Right renal pelvis (tissue), 4 donors: Measurements from ENCODE around the gene USHBP1. TPM values are rescaled to one million over a fixed set of nuclear protein-coding genes. Genes with fewer than 3 reads are reported as not detected.
A peak's percentile ranks its signal among the peaks of the same experiment; 100 is the strongest.

Source experiments
- DNase-seq, 4 donors: peaks; one replicate each; pipeline ENCODE4 v3.0.0-alpha.2; 2013; ENCODE audit warnings: low read depth in 4 of 4, low spot score in 3 of 4, missing footprints in 1 of 4
- polyA plus RNA-seq, 4 donors: library from polyadenylated mRNA; unstranded; fragments of 120-200 nt; gene quantifications; one replicate each; pipeline ENCODE4 v1.2.1, GENCODE V29; 2013; ENCODE audit not compliant: insufficient read length in 4 of 4

USHBP1 gene
- polyA plus RNA-seq, 4 donors = 5.6 to 7.3 (median 6.3) TPM

GRCh38 chr19:17215127-17215971, 49.2 kb downstream of the USHBP1 start, which contains the start of gene USE1:
TSS of gene USE1 (plus strand) at chr19:17215357. CDS start at chr19:17215406, 49 bp downstream.
- peak; percentile 86 to 91 (median 88) for DNase-seq

- no peak for DNase-seq
Measured at GRCh38 chr19:17214508-17215126, 49.9 kb downstream of the USHBP1 start.

- DNase-seq = no peak
Measured at GRCh38 chr19:17213334-17213733, 51.2 kb downstream of the USHBP1 start.

GRCh38 chr19:17211547-17212446, 52.7 kb downstream of the USHBP1 start:
- DNase-seq = no peak

GRCh38 chr19:17210296-17210695, 54.2 kb downstream of the USHBP1 start:
- no peak for DNase-seq

GRCh38 chr19:17209126-17210036, 55.2 kb downstream of the USHBP1 start:
- no peak for DNase-seq

GRCh38 chr19:17206736-17207581, 57.6 kb downstream of the USHBP1 start:
- no peak for DNase-seq

GRCh38 chr19:17205237-17206140, 59.1 kb downstream of the USHBP1 start:
- no peak for DNase-seq

- DNase-seq = no peak
Measured at GRCh38 chr19:17202713-17203112, 61.8 kb downstream of the USHBP1 start.

- DNase-seq = no peak
Measured at GRCh38 chr19:17202249-17202648, 62.3 kb downstream of the USHBP1 start.

- no peak for DNase-seq
Measured at GRCh38 chr19:17200408-17201079, 64.0 kb downstream of the USHBP1 start.

Other genes starting within 250 kb of the USHBP1 start
- gene CPAMD8, start 237.9 kb downstream of the USHBP1 start, polyA plus RNA-seq = 10 to 100 TPM; 35.9 to 50.0 (median 41.7) TPM
- 10 to 100 TPM; 11.9 to 14.1 (median 12.4) TPM for gene HAUS8, start 189.3 kb downstream of the USHBP1 start, polyA plus RNA-seq
- 10 to 100 TPM; 40.6 to 51.6 (median 48.8) TPM for gene MYO9B, start 189.0 kb downstream of the USHBP1 start, polyA plus RNA-seq
- gene USE1, start 49.4 kb downstream of the USHBP1 start, polyA plus RNA-seq = 10 to 100 TPM; 26.5 to 30.6 (median 29.7) TPM
- gene OCEL1, start 38.5 kb downstream of the USHBP1 start, polyA plus RNA-seq = 10 to 100 TPM; 19.5 to 27.8 (median 23.6) TPM
- gene NR2F6, start 18.8 kb downstream of the USHBP1 start, polyA plus RNA-seq = 10 to 100 TPM; 38.8 to 59.8 (median 40.6) TPM
- 100 to 1,000 TPM in 2 of 4 donors, 10 to 100 TPM in 2; 93.4 to 109 (median 99.6) TPM for gene BABAM1, start 2.7 kb upstream of the USHBP1 start, polyA plus RNA-seq
- under 1 TPM; 0.60 to 0.91 (median 0.83) TPM for gene ANKLE1, start 17.2 kb upstream of the USHBP1 start, polyA plus RNA-seq
- 10 to 100 TPM in 1 of 4 donors, 1 to 10 TPM in 3; 7.6 to 14.2 (median 8.3) TPM for gene ABHD8, start 38.7 kb upstream of the USHBP1 start, polyA plus RNA-seq
- gene MRPL34, start 41.1 kb upstream of the USHBP1 start, polyA plus RNA-seq = 10 to 100 TPM; 47.7 to 63.3 (median 51.3) TPM
- 10 to 100 TPM; 35.1 to 43.4 (median 36.9) TPM for gene DDA1, start 44.8 kb upstream of the USHBP1 start, polyA plus RNA-seq
- gene ANO8, start 70.1 kb upstream of the USHBP1 start, polyA plus RNA-seq = 10 to 100 TPM in 3 of 4 donors, 1 to 10 TPM in 1; 9.2 to 14.1 (median 10.3) TPM
- 10 to 100 TPM; 15.3 to 20.8 (median 18.7) TPM for gene GTPBP3, start 72.8 kb upstream of the USHBP1 start, polyA plus RNA-seq
- 100 to 1,000 TPM; 178 to 215 (median 198) TPM for gene PLVAP, start 112.6 kb upstream of the USHBP1 start, polyA plus RNA-seq
- 1 to 10 TPM in 3 of 4 donors, under 1 TPM in 1; 0.76 to 1.8 (median 1.5) TPM for gene CCDC194, start 129.5 kb upstream of the USHBP1 start, polyA plus RNA-seq
- gene BST2, start 140.9 kb upstream of the USHBP1 start, polyA plus RNA-seq = 100 to 1,000 TPM in 3 of 4 donors, 10 to 100 TPM in 1; 81.8 to 143 (median 122) TPM
- gene MVB12A, start 155.3 kb upstream of the USHBP1 start, polyA plus RNA-seq = 10 to 100 TPM; 61.5 to 87.9 (median 62.8) TPM
- gene TMEM221, start 183.9 kb upstream of the USHBP1 start, polyA plus RNA-seq = 1 to 10 TPM; 2.2 to 3.5 (median 2.8) TPM
- under 1 TPM in 2 of 4 donors, not detected in 2; 0.12 to 0.29 TPM for gene NXNL1, start 196.2 kb upstream of the USHBP1 start, polyA plus RNA-seq
- gene SLC27A1, start 205.8 kb upstream of the USHBP1 start, polyA plus RNA-seq = 10 to 100 TPM; 12.0 to 17.0 (median 13.3) TPM
- 10 to 100 TPM; 56.4 to 92.0 (median 60.8) TPM for gene PGLS, start 246.9 kb upstream of the USHBP1 start, polyA plus RNA-seq